ENCODE data around the gene PFKFB3.

Gene PFKFB3

DNA sequence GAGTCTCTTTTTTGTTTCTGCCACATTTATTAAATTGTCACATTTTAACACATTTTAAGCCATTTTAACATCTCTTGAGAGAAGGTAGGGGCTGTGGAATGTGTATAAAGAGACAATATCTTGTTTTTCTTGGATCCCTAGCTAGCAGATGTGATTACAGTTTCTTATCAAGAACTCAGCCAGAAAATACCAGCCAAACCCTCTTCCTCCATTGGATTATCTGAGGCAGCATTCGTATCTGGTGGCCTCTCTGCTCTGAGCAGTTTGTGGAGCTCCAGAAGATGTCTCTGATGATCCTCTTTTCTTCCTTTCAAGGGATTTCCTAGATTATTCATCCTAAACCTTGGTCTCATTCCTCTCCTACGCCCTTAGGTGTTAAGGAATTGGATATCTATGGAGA, 35.3 kb upstream of the PFKFB3 start:
- H3K4me3 ChIP-seq (ENCODE audit: low read depth, low read length, poor library complexity, severe bottlenecking), result no peak overlapping the region
- H3K4me1 ChIP-seq (ENCODE audit: insufficient read depth, low read length, severe bottlenecking), result peaks cover 36% of the 10 kb centered on the region
- no peak overlapping the region for H3K4me2 ChIP-seq (ENCODE audit: low read length)
- no peak overlapping the region for H2AFZ ChIP-seq (ENCODE audit: low read length)
- no peaks in the 10 kb centered on the region for H3K27me3 ChIP-seq (ENCODE audit: insufficient read depth, low read length)
- no peak overlapping the region for H3K27ac ChIP-seq (ENCODE audit: low read depth, low read length, poor library complexity, severe bottlenecking)
- H3K36me3 ChIP-seq (ENCODE audit: insufficient read depth, low read length), result peaks cover 31% of the 10 kb centered on the region
- no peaks in the 10 kb centered on the region for H4K20me1 ChIP-seq (ENCODE audit: insufficient read depth, low read length)
- H3F3A ChIP-seq (ENCODE audit: insufficient read depth, low read length), result 0 out of 2 replicates have a peak, but pooled peaks cover under 1% of the 10 kb centered on the region
- no peaks in the 10 kb centered on the region for H3K9me3 ChIP-seq (ENCODE audit: low read length)
- TF ChIP-seq EZH2 (IDR thresholded peaks at IDR 0.05; ENCODE audit: borderline replicate concordance, low read length), result no peak
- TF ChIP-seq, protein P1, sequence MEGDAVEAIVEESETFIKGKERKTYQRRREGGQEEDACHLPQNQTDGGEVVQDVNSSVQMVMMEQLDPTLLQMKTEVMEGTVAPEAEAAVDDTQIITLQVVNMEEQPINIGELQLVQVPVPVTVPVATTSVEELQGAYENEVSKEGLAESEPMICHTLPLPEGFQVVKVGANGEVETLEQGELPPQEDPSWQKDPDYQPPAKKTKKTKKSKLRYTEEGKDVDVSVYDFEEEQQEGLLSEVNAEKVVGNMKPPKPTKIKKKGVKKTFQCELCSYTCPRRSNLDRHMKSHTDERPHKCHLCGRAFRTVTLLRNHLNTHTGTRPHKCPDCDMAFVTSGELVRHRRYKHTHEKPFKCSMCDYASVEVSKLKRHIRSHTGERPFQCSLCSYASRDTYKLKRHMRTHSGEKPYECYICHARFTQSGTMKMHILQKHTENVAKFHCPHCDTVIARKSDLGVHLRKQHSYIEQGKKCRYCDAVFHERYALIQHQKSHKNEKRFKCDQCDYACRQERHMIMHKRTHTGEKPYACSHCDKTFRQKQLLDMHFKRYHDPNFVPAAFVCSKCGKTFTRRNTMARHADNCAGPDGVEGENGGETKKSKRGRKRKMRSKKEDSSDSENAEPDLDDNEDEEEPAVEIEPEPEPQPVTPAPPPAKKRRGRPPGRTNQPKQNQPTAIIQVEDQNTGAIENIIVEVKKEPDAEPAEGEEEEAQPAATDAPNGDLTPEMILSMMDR (IDR thresholded peaks at IDR 0.05; ENCODE audit: low read length), result no peak
- no peak overlapping the region for H3K9ac ChIP-seq (ENCODE audit: low read length)
- peaks cover 37% of the 10 kb centered on the region for H3K79me2 ChIP-seq (ENCODE audit: insufficient read depth, low read length)
- H3K9me2 ChIP-seq (ENCODE audit: low read depth, low read length), result no peaks in the 10 kb centered on the region

DNA sequence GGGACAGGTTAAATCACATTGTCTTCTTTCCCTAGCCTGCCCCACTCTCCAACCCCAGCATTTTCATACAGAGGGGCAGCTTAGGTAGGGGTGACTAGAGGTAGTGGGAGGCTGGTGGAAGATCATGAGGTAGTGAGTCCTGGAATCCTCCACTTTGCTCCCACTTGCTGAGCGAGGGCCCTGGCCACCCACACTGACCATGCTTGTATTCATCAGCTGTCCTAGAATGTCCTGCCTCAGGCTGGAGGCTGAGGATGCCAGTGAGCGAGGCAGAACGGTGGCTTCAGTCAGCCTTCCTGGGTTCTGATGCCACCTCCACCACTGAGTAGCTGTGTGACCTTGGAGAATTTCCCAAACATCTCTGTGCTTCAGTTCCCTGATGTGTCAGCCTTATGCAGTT, 34.6 kb upstream of the PFKFB3 start:
- H4K20me1 ChIP-seq (ENCODE audit: insufficient read depth, low read length), result no peaks in the 10 kb centered on the region
- H3K9ac ChIP-seq (ENCODE audit: low read length), result no peak overlapping the region
- H3K27me3 ChIP-seq (ENCODE audit: insufficient read depth, low read length), result no peaks in the 10 kb centered on the region
- peaks cover 40% of the 10 kb centered on the region for H3K4me1 ChIP-seq (ENCODE audit: insufficient read depth, low read length, severe bottlenecking)
- peaks cover 32% of the 10 kb centered on the region for H3K36me3 ChIP-seq (ENCODE audit: insufficient read depth, low read length)
- peaks cover 37% of the 10 kb centered on the region for H3K79me2 ChIP-seq (ENCODE audit: insufficient read depth, low read length)
- no peak overlapping the region for H3K4me3 ChIP-seq (ENCODE audit: low read depth, low read length, poor library complexity, severe bottlenecking)
- H3F3A ChIP-seq (ENCODE audit: insufficient read depth, low read length), result no peaks in the 10 kb centered on the region
- no peak overlapping the region for H3K4me2 ChIP-seq (ENCODE audit: low read length)
- TF ChIP-seq EZH2 (IDR thresholded peaks at IDR 0.05; ENCODE audit: borderline replicate concordance, low read length), result no peak
- TF ChIP-seq, protein P1 (IDR thresholded peaks at IDR 0.05; ENCODE audit: low read length), result no peak
- no peaks in the 10 kb centered on the region for H3K9me3 ChIP-seq (ENCODE audit: low read length)
- H3K27ac ChIP-seq (ENCODE audit: low read depth, low read length, poor library complexity, severe bottlenecking), result no peak overlapping the region
- no peak overlapping the region for H2AFZ ChIP-seq (ENCODE audit: low read length)
- H3K9me2 ChIP-seq (ENCODE audit: low read depth, low read length), result no peaks in the 10 kb centered on the region

DNA sequence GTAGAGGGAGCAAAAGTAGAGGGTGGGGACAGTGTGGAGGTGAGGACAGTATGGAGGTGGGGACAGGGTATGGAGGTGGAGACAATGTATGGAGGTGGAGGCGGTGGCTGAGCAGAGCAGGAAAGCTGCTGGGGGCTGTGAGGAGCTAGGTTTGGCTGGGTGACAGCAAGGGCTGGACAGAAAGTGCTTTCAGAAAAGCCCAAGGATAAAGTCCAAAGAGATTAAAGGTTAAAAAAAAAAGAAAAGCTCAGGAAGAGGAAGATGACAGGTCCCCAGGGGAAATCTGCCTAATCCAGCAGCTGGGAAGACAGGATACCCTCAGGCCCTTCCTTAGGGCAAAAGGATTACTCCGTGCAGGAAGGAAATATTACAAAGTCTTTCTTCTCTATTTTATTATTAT, 32.1 kb upstream of the PFKFB3 start:
- H3K4me1 ChIP-seq (ENCODE audit: insufficient read depth, low read length, severe bottlenecking), result peaks cover 27% of the 10 kb centered on the region

More for the DNA sequence above, 32.1 kb upstream of the PFKFB3 start:
- Histone ChIP-seq H3F3A (ENCODE audit: insufficient read depth, low read length) (no peaks in the 10 kb centered on the region), H3K9me3 (ENCODE audit: low read length) (no peaks in the 10 kb centered on the region), H2AFZ (ENCODE audit: low read length) (no peak overlapping the region), H3K9me2 (ENCODE audit: low read depth, low read length) (no peaks in the 10 kb centered on the region), H3K4me3 (ENCODE audit: low read depth, low read length, poor library complexity, severe bottlenecking) (no peak overlapping the region), H3K4me2 (ENCODE audit: low read length) (no peak overlapping the region), H3K27me3 (ENCODE audit: insufficient read depth, low read length) (no peaks in the 10 kb centered on the region), H3K27ac (ENCODE audit: low read depth, low read length, poor library complexity, severe bottlenecking) (no peak overlapping the region), H4K20me1 (ENCODE audit: insufficient read depth, low read length) (no peaks in the 10 kb centered on the region), H3K79me2 (ENCODE audit: insufficient read depth, low read length) (peaks cover 20% of the 10 kb centered on the region), H3K9ac (ENCODE audit: low read length) (no peak overlapping the region), H3K36me3 (ENCODE audit: insufficient read depth, low read length) (peaks cover 24% of the 10 kb centered on the region)
- TF ChIP-seq EZH2 (IDR thresholded peaks at IDR 0.05; ENCODE audit: borderline replicate concordance, low read length), result no peak
- TF ChIP-seq, protein P1 (IDR thresholded peaks at IDR 0.05; ENCODE audit: low read length), result no peak
